Muscle of back (tissue), 11 donors: ENCODE results near the gene KCNN4. TPM values are rescaled to one million over a fixed set of nuclear protein-coding genes. Genes with fewer than 3 reads are reported as not detected.

Experiments
- DNase-seq, 3 donors: peaks; one replicate each; pipeline versions ENCODE4 v3.0.0 to v3.0.0-alpha.2; 2013
- polyA plus RNA-seq, 10 donors: library from polyadenylated mRNA; unstranded; fragments of 120-200 nt; gene quantifications; one replicate each; pipeline ENCODE4 v1.2.1, GENCODE V29; 2013; ENCODE audit not compliant: insufficient read length in 10 of 10

The KCNN4 gene
- polyA plus RNA-seq, 10 donors, result 0.23 to 1.4 (median 0.85) TPM; not detected in 1

DNA sequence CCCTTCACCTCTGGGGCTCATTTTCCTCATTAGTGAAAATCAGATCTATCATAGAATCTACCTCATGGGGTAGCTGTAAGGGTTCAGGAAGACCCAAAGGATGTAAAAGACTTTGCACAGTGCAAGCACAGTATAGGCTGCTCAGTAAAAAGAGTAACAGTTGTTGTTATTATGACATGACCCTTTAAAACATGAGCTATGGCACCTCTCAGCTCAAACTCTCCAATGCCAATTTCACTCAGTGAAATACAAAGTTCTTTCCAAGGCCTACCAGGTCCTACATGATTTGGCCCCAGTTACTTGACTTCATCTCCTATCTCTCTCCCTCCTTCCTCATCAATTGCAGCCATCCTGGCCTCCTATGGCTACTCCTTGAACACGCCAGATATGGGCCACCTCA lies 30.9 kb downstream of the KCNN4 start:
- no peak for DNase-seq

DNA sequence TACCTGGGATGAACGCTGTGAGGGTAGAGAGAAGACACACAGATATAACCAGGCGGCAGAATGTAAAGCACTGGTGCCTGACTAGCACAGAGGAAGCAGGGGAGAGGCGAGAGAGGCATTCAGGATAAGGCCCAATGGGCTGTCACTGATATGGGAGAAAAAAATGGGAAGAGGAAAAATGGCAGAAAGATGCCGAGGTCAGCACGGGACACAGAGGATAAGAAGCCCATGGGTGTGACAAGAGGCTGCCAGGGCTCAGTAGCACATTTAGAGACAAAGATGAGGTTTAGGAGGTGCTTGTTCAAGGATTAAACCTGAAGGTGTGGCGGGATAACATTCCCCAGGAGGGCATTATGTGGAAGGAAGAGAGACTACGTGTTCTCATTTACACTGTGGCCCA lies 31.6 kb downstream of the KCNN4 start:
- DNase-seq, result no peak

DNA sequence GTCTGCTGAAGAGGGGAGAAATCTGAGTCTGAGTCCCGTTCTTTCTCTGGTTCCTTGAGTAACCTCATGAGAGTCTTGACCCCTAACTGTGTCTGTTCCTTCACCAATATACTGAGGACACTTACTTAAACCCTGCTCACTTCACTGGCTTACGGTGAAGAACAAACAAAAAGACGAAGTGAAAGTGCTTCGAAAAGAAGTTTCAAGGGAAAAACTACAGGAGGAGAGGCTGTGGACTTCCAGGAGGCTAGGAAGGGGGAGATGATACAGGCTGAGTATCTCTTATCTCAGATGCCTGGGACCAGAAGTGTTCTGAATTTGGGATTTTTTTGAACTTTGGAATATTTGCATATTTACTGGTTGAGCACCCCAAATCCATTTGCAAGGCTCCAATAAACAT lies 32.1 kb downstream of the KCNN4 start:
- DNase-seq, result no peak

DNA sequence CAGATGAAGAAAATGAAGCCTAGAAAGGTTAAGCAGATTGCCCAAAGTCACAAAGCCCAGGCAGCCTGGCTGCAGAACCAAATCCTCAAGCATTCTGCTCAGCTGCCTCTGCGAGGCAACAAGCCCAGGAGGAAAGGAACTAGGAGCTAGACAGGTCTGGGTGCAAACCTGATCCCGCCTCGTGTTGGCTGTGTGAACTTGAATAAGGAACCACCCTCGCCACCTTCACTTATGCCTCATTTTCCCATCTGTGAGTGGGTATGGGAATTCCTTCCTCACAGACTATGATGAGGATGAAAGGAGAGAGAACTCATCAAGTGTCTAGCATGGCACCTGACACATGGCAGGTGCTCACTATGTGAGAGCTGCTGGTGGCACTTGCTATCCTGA lies 32.6 kb downstream of the KCNN4 start:
- DNase-seq, result no peak

DNA sequence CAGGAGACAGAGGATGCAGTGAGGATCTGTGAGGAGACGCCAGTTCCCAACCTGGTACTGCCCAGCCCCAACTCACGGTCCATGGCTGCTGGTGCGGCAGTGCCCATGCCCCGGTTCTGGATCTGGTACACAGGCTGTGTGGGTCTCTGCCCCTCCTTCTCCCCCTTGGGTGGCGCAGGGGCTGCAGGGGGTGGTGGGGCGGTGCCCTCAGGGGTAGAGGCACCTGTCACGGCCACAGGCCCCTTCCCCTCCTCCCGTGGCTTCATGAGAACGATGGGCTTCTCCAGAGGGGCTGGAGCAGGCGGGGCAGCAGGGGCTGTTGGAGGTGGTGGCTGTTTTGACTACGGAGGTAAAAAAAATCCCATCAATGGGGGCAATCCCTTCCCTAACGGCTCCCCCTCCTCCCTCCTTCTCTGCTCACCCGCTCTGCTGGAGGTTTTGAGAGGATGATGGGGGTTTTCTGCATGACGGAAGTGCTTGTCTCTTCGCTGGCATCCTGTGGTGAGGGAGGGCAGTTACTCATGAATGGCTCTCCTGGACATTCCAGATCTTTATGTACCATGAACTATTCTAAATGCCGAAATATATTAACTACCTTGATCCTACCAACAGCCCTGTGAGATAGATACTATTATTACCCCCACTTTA lies 33.1 kb downstream of the KCNN4 start:
- DNase-seq, result no peak

DNA sequence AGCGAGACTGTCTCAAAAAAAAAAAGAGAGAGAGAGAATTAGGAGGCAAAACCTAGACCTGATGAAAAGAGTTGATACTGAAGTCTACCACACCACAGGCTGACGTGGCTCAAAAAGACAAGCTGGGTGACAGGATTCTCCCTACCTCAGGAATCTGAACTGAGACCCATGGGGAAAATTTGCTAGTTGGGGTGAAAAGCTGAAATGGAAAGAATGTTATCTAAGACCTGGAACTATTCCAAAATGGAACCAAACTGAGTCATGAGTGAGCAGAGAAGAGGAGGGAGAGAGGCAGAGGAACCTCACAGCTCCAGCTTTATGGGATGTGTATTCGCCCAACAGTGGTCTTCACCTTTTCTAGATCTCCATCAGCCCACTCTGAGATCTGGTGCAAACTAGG lies 37.7 kb downstream of the KCNN4 start:
- DNase-seq, result peak in 1 of 3 donors; percentile 44

DNA sequence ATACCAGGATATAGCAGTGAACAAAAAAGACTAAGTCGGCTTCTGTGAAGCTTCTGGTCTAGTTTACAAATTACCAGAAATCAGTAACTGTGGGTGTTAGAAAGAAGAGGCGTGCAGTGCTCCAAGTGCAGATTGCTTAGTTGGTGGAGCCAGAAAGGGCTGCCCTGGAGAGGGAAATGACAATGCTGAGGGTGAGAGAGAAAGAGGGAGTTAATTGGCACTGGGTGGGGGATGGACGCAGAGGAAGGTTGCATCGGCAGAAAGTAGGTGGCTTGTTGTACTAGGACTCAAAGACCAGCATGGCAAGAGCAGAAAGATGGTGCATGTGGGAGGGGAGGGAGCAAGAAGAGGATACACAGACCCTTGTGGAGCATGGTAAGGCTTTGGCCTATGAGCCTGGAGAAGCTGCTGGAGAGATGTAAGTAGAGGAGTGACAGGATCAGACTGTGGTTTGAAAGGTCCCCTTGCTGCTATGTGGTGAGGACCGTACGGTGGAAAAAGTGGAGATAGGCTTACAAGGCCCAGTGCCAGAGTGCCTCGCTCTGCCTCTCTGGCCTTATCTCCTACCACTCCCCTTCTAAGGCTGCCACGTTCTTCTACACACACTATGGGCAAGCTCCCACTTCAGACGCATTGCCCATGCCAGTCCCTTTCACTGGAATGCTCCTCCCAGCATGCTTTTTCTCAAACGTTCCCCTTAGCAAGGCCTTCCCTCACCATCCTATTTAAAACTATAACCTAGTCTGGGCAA lies 39.5 kb downstream of the KCNN4 start:
- no peak for DNase-seq

DNA sequence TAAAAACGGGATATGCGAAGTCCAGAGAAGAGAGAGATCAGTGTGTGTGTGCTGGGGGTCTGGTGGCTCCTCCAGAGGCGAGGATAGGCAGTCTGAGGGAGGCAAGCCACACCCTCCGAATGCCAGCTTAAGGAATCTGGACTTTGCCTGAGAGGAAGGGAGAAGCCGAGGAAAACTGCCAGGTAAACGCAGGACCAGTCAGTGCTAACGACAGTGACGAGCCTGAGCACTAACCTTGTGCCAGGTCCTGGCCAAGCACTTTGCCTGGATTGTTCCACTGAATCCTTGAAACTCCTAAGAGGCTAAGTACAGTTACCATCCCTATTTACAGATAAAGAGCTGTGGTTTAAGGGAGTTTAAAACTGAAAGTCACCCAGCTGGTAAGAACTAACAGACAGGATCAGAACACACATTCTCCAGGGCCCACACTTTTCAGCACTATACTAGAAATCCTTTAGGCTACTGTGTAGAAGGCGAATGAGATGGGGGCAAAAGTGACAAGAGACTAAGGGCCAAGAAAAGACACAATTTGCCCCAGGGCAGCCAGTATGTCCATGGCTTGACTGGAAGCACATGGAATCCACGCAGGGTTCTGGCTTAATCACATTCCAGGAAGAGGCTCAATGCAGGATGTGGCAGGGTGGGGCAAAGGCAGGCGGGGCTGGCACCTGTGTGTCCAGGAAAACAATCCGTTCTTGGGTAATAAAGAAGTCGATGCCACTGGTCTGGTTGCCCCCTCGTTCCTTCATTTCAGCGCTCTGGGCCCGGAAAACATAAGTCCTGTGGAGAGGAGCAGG lies 41.1 kb downstream of the KCNN4 start:
- no peak for DNase-seq

DNA sequence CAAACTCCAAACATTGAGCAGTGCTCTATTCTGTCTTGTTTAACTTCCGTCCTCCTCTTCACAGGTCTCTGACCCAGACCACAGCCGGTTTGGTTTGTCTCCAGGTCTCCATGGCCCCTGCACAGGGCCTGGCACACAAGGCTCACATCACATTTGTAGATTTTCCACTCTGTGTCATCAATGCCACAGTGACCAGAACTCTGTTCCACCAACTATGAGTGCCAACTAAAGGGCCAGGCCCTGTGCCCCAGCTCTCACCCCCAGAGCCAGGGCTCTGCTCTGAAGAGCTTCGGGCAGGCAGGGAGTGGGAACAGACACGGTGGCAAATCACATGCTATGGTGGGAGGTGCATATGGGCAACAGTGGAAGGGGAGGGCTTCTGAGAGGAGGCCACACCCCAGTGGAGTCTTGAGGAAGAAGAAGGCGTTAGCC lies 42.0 kb downstream of the KCNN4 start:
- DNase-seq, result no peak

DNA sequence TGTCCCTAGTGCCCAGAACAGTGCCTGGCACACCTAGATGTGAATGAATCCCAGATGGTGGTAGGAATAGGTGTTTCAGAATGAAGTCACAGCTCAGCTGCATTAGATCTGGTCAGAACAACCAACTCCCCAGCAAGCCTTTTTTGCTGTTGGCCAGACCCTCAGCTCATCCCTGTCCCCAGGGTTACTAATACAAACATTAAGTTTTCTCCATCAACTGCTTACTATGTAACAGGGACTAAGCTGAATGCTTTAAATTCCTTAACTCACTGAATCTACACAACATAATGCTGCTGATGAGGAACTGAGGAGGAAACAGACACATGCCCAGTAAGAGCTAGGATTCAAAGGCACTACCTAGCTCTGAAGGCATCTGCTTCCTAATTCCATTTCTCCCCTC lies 44.8 kb downstream of the KCNN4 start:
- no peak for DNase-seq

DNA sequence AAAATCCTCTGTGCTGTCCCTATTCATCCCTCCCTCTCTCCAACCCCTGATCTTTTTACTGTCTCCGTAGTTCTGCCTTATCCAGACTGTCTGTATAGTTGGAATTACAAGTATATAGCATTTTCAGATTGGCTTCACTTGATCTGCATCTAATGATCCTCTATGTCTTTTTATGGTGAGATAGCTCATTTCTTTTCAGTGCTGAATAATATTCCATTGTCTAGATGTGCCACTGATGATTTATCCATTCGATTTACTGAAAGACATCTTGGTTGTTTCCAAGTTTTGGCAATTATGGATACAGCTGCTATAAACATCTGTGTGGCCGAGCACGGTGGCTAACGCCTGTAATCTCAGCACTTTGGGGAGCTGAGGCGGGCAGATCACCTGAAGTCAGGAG lies 45.8 kb downstream of the KCNN4 start:
- DNase-seq, result no peak

DNA sequence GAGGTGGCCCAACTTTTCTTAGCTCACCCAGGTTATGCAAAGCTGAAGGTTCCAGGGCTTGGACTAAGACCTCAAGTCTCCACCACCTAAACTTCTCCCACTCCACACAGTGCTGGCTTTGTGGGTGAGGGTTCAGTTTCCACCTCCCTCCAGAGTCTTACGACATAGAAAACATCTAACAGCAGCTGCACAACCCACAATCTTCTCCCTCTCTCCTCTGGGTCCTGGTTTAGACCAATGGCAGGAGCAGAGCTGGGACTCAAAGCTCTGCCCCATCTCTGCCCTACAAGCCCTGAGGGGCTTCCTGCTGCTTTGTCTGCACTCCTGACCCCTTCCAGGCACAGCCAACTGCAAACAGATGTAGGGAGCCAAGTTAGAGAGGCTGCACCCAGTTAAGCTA lies 48.9 kb downstream of the KCNN4 start:
- DNase-seq, result no peak

DNA sequence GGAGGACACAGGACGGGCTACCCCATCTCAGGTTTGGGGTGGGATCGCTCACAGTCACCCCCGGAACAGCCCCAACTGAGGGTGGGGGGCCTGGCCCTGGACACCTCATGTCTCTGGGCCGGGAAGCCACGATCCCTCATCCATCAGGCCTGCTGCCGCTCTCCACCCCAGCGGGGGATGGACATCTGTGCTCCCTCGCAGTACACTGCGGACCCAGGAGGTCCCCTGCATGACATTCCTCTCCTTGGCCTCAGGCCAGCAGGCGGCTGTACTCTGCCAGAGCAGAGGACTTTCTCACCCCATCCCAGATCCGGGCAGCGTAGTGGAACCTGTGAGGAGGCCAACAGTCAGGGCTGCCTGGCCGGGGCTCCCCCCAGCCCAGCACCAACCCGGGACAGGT lies 49.4 kb downstream of the KCNN4 start:
- no peak for DNase-seq

DNA sequence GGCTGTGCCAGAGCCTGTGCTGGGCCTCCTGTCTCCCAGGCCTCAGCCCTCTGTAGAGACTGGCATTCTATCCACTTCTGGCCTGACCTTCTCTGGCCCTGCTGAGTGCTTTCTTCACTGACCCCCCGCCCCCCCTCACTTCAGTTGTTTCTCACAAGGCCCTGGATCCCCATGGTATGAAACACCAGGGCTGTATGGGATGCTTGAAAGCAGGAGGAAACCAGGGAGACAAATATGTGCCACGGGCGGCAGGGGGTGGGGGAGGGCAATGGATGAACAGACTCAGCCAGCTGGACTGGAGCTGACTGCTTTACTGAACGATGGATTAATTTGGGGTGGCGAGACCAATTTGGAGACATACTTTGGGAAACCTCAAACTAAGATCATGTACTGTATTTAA lies 50.9 kb downstream of the KCNN4 start:
- DNase-seq, result no peak

DNA sequence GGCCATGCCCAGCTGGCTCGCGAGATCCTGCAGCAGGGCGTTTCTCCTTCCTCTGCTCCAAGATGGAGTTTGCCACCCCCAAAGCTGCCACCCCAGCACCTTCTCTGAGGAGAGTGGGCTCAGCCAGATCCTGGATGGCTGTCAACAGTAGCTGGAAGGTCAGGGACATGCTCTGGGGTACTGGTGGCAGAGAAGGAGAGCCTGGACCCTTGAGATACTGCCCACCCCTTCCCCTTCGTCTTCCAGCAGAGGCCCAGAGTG lies 53.2 kb downstream of the KCNN4 start:
- DNase-seq, result no peak

DNA sequence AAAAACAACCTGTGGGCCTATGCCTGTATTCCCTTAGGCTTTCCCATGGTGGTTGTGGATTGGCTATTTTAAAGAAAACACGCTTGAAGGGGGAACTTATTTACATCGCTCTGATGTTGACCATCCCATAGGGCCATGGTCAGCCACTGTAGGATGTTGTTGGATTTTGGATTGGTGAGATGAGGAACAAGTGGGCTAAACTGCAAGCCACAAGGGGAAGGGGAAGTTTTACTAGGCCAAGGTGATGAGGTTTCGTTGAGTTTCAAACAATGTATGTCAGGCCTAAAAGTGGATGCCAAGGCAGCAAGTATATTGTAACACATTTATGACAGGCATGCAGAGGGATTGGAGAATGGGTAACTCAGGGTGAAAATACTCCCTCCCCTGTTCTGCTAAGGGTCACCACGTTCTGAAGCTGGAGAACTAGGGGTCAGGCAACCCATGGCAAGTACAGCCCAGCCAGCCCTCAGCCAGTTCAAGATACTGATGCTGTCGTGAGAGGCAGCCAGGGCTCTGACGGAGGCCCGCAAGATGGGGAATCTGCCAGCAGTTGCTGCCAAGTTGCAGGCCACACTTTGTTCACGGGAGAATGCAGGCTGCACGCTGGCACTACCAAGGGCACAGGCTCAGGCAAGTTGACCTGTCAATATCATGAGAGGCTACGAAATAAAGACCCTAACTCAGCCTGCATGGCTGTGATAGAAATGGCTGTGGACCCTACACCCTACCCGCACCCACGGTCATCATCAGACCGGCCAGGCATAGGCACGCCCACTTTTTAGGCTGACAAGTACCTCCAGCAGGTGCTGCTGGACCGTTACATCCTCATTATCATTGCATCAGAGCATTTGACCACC lies 53.8 kb downstream of the KCNN4 start:
- no peak for DNase-seq

DNA sequence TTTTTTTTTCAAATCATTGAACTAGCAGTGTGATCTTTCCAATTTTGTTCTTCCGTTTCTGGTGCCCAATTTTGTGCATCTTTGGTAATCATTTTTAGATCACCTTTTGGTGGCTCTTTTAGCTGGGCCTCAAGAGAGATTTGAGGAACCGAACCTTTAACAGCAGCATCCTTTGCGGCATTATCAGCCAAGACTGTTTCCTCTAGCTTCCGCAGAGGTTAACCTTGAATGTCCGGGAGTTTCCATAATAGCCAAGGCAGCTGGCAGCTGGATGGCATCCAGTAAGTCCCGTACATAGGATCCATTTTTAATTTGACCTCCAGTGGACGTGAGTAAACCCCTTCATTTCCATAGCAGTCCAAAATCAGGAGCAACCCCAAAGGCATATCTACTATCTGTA lies 55.3 kb downstream of the KCNN4 start:
- DNase-seq, result peak in 1 of 3 donors; percentile 25

DNA sequence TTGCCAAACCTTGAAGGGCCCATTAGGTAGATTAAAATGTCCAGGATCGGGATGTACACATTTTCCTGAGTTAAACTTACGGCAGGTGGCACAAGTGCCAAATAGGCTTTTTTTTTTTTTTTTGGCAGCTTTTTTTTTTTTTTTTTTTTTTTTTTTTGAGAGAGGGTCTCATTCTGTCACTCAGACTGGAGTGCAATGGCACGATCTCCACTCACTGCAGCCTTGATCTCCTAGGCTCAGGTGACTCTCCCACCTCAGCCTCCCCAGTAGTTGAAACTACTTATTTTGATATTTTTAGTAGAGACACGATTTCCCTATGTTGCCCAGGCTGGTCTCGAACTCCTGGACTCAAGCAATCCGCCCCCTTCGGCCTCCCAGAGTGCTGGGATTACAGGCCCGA lies 55.9 kb downstream of the KCNN4 start:
- no peak for DNase-seq

DNA sequence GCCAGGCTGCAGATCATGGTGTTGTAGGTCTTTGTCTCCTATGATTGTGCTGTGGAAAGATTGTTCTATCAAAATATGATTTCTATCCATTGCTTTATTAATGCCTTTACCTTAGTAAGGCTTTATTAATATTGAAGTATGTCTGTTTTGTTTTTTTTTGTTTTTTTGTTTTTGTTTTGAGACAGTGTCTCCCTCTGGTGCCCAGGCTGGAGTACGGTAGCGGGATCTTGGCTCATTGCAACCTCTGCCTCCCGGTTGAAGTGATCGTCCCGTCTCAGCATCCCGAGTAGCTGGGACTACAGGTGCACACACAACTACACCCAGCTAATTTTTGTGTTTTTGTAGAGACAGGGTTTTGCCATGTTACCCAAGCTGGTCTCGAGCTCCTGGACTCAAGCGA lies 57.2 kb downstream of the KCNN4 start:
- DNase-seq, result no peak

DNA sequence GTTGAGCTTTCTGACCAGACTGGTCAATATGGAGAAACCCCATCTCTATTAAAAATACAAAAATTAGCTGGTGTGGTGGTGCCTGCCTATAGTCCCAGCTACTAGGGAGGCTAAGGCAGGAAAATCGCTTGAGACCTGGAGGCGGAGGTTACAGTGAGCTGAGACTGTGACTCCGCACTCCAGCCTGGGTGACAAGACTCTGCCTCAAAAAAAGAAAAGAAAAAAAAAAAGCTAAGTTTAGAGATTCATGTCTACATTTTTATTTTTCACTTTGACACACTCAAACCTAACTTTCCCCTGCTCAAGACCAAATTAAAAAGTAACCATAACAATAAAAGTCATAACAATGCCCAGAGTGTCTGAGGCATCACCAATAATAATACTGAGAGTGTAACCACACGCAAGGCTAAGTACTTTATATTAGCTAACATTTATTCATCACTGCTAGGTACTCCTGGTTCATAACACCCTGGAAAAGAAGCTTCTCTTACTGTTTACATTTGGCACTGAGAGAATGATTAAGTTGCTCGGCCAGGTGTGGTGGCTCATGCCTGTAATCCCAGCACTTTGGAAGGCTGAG lies 59.2 kb downstream of the KCNN4 start:
- DNase-seq, result no peak

DNA sequence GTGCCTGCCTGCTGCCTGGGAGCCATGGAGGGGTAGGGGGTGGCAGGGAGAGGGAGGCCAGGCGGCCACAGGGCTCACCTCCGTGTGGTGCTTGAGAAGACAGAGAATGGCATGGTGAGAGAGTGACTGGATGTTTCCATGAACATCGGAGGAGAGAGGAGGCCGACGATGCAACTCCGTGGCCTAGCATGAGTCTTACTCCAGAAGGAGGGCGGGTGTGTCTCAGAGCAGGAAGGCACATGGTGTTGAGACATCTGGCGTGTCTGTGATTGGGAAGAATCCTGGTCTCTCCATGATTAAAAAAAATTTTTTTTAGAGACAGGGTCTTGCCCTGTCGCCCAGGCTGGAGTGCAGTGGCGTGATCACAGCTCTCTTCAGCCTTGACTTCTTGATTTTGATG lies 59.8 kb downstream of the KCNN4 start:
- no peak for DNase-seq

DNA sequence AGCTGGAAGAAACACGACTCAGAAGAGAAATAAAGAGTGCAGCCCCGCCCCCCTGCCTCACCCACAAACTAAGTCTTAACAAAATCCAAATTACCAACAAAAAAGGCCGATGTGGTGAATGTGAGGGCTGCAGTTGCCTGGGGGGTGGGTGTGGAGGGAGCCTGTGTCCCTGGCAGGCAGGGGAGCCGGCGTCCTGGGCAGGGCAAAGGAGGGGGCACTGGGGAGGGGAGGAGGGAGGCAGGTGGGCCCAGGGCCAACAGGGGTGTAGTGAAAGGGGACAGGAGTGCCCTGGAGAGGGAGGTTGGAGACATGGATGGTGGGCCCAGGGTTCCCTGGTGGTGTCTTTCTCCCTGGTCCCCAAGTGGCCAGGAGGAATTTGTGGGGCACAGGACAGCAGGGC lies 60.9 kb downstream of the KCNN4 start:
- DNase-seq, result no peak
